SW 1271 (cell line): ENCODE data around the gene PORCN.
"Not testable (repeated sequence)": the region's sequence is repeated elsewhere in the genome, so short reads cannot be mapped to it uniquely, and the experiment has no call there.

Experiments
- DNase-seq, 2 experiments: peaks; one replicate each; lab custom pipeline; 2025; lab: John Stamatoyannopoulos, UW

PORCN gene

DNA sequence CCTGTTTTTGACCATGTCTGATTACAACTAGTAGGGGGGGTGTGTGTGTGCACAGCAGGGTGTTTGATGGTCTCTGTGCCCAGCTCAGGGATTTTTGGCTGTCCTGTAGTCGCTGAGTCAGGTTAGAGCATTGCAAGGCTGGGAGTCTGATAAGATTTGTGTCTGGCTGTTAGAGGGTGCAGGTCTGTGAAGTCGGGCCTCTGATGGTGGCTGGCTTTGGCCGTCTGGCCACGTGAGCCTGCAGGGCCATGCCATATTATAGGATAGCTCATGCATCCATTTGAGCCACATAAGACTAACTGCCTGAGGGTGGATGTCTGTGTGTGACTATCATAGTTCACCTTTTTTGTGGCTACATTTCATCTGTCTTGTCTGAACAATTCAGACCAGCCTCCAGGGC lies 4.9 kb downstream of the PORCN start:
- DNase-seq, result no peak

DNA sequence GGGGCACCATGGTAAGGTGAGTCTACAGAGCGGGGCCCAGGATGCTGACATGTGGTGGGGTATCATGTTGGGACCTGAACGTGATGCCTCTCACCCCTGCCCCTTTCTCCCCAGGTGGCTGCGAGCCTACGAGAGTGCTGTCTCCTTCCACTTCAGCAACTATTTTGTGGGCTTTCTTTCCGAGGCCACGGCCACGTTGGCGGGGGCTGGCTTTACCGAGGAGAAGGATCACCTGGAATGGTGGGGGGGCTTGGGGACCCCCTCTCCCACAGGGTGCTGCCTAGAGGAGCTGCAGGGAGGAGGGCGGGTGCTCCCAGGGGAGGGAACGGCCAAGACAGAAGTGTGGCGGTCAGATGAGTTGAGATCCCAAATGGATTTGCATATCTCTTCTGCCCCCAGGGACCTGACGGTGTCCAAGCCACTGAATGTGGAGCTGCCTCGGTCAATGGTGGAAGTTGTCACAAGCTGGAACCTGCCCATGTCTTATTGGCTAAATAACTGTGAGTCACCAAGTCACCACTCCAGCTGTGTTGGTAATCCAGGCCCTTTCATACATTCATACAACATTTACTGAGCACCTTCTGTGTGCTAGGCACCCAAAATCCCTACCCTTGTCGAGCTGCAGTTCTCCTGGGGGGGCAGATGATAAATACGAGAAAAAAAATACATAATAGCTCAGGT lies 5.5 kb downstream of the PORCN start:
- no peak for DNase-seq

DNA sequence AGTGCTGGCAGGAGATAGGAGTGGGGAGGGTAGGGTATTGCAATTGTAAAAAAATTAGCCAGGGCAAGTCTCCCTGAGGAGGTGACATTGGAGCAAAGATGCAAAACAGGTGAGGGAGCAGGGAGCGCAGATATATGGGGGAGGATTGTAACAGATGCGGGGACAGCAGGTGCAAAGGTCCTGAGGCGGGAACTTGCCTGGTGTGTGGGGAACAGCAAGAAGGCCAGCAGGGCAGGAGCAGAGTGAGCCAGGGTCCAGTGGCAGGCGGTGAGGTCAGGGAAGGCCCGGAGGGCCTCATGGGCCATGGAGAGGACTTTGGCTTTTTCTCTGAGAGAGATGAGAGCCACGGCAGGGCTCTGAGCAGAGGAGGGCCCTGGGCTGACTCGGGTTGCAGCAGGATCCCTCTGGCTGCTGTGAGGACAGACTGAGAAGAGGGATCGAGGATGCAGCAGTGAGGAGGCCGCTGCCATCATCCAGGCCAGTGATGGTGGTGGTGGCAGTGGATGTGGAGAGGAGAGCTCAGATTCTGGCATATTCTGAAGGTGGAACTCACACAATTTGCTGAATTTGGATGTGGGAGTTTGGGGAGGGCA lies 6.2 kb downstream of the PORCN start:
- DNase-seq, result no peak

DNA sequence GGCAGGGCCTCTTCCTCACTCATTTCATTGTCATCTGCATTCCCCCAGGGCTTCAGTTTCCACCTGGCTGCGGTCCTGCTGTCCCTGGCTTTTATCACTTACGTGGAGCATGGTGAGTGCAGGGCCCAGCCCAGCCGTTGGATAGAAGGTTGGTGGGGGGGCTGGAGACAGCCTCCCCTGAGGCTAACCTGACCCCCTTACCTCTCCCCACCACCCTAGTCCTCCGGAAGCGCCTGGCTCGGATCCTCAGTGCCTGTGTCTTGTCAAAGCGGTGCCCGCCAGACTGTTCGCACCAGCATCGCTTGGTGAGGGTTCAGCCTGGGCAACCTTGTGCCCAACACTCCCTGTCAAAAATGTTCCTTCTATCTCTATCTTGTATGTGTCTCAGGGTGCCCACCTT lies 7.0 kb downstream of the PORCN start:
- no peak for DNase-seq

DNA sequence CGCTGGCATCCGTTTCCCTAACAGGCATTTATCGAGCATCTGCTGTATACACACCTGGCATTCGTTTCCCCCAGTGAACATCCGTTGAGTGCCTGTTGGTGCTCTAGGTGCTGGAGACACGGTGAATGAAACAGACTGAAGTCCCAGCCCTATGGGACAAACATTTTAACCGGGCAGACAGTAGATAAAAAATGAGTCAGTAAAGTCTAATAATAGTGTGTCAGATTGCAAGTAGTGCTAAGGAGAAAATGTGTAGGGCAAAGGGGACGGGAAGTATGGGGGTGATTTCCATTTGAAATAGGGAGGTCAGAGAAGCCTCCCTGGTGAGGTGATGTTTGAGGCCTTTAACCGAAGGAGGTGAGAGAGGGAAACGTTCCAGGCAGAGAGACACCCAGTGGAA lies 7.5 kb downstream of the PORCN start:
- no peak for DNase-seq

DNA sequence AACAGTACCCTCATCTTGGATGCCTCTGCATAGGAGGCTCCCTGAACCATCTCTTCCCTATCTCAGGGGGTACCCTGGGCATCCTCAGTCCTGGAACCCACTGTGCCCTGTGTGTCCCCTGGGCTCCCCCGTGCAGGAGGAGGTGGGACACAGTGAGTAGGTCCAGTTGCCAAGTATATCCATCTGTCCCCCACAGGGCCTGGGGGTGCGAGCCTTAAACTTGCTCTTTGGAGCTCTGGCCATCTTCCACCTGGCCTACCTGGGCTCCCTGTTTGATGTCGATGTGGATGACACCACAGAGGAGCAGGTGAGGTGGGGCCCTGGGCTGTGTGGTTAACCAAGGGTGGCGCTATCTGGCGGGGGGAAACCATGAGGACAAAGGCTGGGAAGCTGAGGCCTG lies 8.2 kb downstream of the PORCN start:
- DNase-seq, result no peak

DNA sequence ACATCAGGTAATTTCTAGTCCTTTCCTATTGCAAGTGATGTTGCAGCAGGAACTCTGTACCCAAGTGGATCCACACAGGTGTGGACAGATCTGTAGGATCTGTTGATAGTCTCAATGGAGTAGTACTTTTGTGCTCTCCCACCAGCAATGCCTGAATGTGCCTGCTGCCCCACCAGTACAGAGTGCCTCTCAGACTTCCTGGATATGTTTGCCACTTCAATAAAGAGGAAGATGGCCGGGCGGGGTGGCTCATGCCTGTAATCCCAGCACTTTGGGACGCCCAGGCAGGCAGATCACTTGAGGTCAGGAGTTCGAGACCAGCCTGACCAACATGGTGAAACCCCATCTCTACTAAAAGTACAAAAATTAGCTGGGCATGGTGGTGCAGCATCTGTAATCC lies 10.7 kb downstream of the PORCN start:
- not testable (repeated sequence) for DNase-seq

DNA sequence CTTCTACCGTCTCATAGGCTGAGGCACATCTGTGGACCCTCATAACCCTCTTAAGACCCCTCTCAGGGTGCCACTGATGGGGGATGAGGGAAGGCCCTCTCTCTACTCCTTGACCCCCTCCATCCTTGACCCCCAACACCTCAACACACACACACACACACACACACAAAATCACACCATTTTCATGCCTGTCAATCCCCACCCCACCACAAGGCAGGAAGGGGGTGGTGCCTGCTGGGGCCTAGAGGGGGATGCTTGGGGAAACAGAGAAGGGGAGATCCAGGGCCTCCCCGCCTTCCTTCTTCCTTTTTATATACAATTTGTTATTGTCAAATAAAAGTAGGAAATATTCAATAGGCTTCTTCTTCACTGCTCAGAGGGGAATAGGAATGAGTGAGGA lies 11.7 kb downstream of the PORCN start:
- DNase-seq, result no peak

DNA sequence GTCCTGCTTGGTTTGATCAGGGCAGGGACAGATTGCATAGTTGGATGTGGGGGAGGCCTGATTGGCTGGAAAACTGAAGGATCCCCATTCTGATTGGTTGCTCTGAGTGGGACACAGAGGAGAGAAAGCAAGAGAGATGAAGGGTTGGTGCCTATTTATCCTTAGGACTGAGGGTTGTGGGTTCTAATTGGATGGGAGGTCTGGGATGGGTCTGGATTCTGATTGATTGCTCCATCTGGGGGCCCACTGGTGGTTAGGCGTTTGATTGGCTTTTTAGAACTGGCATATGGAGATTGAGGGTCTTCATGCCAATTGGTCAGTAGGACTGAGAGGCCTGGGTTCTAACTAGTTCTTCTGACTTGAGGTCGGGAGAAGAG lies 12.2 kb downstream of the PORCN start:
- DNase-seq, result no peak

DNA sequence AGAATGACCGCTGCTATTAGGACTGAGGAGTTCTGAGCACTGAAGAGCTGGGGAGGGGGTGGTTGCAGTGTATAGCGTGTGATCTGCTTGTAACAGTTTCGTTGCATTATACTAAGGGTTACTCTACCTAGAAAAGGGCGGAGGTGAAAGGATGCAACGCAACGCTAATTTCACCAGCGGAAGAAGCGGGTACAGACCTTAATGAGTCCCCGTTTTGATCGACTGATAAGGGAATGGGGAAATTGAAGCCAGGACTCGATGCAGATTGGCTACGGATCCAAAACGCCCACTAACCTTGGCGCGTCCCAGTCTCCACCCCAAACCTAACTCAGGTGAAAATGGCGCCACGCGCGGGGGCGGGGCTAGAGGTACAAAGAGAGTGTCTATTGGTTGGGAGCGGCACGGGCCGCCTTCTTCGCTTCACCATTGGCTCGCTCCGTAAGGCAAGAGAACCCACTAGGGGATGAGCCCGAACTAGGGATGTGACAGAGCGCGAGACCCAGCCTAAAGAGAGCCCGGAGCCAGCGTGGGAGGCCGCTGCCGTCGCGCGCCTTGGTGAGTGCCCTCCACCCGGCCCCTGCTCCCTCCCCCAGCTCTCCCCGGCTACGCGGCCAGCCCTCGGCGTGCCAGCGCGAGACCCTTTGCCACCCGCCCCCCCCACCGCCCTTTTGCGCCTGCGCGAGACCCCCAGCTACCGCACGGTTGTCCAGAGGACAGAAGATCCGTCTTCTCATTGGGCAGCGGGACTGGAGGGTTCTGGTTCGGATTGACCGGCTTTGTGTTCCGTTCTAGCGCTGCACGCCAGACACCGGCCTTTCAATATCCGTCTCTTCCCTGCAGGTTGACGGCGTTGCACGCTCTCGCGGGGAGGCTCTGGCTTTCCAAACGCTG lies 12.8 kb downstream of the PORCN start, which contains the start of gene EBP:
EBP (plus strand) TSS at position 456 of the 891 bp plus-strand sequence. CDS start 1,964 bp downstream, outside the sequence.
- DNase-seq, result peak; percentile 54 to 77

DNA sequence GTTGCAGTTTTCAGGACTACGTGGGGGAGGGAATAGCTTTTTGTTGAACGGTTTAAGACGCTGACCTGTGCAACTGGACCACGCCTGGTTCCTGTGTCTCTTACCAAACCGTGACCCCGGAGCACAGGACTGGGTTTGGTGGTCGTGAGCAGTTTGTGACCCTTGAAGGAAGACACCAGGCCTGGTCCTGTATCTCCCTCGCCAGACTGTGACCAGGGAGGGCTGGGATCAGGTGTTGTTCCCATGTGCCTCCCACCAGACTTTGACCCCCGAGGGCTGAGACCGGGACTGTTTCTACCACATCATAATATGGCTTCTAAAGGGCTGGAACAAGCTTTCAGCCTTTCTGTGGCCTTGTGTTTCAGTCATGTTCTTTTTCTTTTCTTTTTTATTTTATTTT lies 13.5 kb downstream of the PORCN start:
- DNase-seq, result no peak

DNA sequence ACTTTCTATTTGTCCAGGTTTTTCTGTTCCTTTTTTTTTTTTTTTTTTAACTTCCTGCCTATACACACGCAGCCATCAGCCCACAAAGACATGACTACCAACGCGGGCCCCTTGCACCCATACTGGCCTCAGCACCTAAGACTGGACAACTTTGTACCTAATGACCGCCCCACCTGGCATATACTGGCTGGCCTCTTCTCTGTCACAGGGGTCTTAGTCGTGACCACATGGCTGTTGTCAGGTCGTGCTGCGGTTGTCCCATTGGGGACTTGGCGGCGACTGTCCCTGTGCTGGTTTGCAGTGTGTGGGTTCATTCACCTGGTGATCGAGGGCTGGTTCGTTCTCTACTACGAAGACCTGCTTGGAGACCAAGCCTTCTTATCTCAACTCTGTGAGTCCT lies 14.9 kb downstream of the PORCN start:
- DNase-seq, result no peak

DNA sequence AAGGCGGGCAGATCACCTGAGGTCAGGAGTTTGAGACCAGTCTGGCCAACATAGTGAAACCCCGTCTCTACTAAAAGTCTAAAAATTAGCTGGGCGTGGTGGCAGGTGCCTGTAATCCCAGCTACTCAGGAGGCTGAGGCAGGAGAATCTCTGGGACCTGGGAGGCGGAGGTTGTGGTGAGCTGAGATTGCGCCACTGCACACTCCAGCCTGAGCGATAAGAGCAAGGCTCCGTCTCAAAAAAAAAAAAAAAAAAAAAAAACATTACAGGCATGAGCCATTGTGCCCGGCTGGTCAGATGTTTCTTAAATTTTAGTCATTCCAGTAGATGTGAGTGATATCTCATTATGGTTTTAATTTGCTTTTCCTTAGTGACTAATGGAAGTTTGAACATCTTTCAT lies 17.1 kb downstream of the PORCN start:
- DNase-seq, result not testable (repeated sequence)

DNA sequence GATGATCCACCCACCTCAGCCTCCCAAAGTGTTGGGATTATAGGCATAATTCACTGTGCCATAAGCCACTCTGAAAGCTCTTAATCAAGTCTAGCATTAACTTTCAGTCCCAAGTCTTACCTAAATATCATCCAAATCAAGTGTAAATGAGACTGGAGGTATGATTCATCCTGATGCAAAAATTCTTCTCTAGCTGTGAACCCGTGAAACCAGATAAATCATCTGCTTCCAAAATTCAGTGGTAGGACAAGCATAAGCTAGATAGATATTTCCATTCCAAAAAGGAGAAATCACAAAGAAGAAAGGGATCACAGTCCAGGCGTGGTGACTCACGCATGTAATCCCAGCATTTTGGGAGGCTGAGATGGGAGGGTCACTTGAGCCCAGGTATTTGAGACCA lies 21.9 kb downstream of the PORCN start:
- no peak for DNase-seq

DNA sequence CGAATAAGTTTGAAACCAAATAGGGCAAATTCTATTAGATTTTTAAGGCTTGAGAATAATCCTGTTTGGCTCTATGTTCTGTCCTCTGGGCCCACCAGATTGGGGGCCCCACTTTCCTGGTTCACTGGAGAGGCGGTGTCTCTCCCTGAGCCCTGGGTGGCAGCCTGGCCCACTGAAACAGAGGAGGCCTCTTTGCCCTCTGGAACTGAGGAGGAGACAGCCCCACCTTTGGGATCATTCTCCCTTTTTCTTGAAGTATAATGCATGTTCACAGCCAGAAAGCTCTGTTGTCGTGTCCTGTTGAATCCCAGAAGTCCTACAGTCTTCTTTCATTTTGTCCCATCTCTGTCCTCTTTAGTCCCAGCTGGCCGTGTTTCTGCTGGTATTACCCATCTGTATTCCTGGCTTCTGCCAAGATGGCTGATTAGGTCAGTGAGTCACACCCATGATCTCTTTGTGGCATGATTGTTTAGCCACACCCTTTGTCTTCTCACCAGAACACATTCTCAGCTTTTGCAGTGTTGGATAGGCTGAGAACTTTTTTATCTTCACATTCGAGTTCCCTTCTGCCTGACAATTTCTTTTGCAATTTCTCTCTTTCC lies 22.7 kb downstream of the PORCN start:
- DNase-seq, result peak in 1 of 2 experiments; percentile 13

DNA sequence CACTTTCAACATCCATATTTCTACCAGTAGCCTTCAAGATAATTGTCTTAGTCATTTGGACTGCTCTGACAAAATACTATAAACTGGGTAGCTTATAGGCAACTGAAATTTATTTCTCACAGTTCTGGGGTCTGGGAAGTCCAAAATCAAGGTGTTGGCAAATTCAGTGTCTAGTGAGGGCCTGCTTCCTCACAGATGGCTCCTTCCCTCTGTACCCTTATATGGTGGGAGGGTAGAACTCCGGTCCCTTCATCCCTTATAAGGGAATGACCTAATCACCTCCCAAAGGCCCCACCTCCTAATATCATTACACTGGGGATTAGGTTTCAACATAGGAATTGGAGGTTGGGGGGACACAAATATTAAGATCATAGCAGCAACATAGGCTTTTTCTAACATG lies 23.4 kb downstream of the PORCN start:
- no peak for DNase-seq

DNA sequence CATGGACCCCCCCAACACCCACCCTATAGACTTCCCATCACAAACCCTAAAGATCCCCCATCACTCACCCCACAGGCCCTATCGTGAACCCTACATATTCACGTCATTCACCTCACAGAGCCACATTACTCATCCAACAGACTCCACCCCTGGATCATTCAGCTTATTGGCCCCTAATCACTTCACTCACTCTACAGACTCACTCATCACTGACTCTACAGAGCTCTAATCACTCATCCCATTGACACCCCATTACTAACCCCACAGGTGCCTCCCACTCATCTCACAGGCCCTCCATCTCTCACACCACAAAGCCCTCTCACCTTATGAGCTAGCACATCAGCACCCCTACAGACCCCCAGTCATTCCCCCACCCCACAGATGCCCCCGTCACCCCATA lies 24.4 kb downstream of the PORCN start:
- no peak for DNase-seq

DNA sequence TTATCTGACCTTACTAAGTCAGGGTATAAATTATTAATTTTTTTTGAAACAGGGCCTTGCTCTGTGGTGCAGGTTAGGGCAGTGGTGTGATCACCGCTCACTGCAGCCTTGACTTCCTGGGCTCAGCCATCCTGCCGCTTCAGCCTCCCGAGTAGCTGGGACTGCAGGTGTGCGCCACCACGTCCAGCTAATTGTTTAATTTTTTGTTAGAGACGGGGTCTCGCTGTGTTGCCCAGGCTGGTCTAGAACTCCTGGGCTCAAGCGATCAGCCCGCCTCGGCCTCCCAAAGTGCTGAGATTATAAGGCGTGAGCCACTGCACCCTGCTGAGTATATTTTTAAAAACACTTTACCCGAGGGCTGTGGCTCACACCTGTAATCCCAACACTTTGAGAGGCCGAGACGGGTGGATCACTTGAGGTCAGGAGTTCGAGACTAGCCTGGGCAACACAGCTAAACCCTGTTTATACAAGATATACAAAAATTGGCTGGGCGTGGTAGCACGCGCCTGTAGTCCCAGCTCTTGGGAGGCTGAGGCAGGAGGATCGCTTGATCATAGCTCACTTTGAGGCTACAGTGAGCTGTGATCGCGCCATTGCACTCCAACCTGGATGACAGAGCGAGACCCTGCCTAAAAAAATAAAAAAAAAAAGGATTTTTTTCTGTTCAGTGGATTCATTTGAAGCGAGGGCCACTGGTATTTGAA lies 30.0 kb downstream of the PORCN start:
- no peak for DNase-seq

DNA sequence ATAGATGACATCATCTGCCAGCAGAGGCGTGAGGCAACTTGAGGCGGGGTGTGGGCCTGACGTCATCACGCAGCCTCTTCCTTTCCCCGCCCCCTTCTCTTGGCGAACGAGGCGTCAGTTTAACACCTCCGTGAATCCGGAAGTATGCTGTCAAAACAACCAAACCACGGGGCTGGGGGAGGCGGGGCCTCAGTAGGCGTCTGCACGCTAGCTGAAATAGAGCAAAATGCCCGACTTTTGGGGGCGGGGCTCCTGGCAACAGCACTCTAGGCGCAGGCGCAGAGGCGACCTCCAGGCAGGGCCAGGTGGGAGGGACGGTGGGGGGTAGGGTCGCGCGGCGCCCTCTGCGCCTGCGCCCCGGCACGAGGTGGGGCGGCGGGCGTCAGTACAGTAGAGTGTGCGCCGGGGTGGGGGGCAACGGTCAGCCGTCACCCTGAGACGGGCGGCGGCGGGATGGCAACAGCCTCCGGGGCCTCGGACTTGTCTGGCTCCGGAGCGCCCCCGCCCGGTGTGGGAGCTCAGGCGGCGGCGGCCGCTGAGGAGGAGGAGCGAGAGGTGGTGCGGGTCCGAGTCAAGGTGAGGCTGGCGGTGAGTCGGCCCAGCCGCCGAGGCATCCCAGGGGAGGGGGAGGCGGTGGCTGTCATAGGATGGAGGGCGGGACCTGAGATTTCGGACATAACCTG lies 30.7 kb downstream of the PORCN start, which contains the start of gene TBC1D25:
TBC1D25 (plus strand) TSS at position 370 of the 683 bp plus-strand sequence; CDS start at position 454, 84 bp downstream.
- DNase-seq, result peak; percentile 71 to 86

DNA sequence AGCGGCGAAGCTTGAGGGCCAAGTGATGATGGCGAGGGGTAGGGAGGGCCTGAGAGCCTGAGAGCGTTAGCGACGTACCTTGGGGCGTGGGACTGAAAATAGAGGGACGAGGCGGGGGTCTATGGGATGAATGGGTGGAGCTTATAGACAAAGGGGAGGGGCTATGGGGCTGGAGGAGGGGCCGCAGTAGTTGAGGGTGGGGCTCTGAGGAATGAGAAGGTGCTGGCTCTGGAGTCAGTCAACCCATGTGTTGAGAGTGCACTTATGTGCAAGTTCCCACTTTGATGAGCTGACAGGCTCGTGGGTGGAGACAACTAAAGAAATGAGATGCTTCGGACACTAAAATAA lies 31.2 kb downstream of the PORCN start:
- peak in 1 of 2 experiments; percentile 28 for DNase-seq

DNA sequence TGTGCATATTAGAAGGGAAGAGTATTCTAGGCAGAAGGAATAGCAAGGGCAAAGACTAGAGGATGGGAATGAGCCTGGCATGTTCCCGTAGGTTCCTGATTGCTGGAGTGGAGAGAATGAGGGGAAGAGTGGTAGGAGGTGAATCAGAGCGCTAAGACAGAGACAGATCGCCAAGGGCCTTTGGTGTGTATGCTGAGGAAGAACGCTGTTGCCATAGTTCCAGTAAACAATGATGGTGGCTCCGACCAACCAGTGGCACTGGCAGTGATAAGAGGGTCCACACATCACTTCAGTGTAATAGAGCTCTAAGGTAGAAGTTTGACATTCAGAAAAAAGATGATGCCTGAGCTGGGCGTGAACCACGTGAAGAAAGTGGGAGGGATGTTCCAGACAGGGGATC lies 31.7 kb downstream of the PORCN start:
- no peak for DNase-seq
